Neural cell (in vitro differentiated cells): Measurements from ENCODE around the gene USP10.
A peak's percentile ranks its signal among the peaks of the same experiment; 100 is the strongest.

Experiments
- CTCF ChIP-seq: fragments of 450-650 bp; IDR thresholded peaks from 2 replicates; pipeline ENCODE4 v1.5.1; 2014; ENCODE audit warnings: antibody characterized with exemption, mild to moderate bottlenecking, moderate library complexity; ENCODE audit not compliant: poor library complexity, severe bottlenecking
- EP300 ChIP-seq: fragments of 450-650 bp; conservative IDR thresholded peaks from 2 replicates; pipeline ENCODE4 v1.6.1; 2014; ENCODE audit warnings: antibody characterized with exemption, mild to moderate bottlenecking, moderate library complexity; ENCODE audit not compliant: poor library complexity, severe bottlenecking
- EZH2 ChIP-seq: fragments of 200-600, 300-800 bp; shearing (Covaris generic), sonication (generic); IDR thresholded peaks from 2 replicates; pipeline ENCODE4 v1.6.1; 2014; ENCODE audit warnings: antibody characterized with exemption, low read length, borderline replicate concordance, mild to moderate bottlenecking; ENCODE audit not compliant: insufficient read depth, poor library complexity, severe bottlenecking
- MXI1 ChIP-seq: fragments of 450-650 bp; conservative IDR thresholded peaks from 2 replicates; pipeline ENCODE4 v1.6.1; 2014; ENCODE audit warnings: antibody characterized with exemption, mild to moderate bottlenecking; ENCODE audit not compliant: poor library complexity, severe bottlenecking
- POLR2AphosphoS5 ChIP-seq: IDR thresholded peaks from 2 replicates; pipeline ENCODE4 v1.6.1; 2012
- RAD21 ChIP-seq: fragments of 450-650 bp; conservative IDR thresholded peaks from 2 replicates; pipeline ENCODE4 v1.6.1; 2014; ENCODE audit warnings: antibody characterized with exemption, mild to moderate bottlenecking, moderate library complexity

GRCh38 chr16:84738255-84739038 lies 38.6 kb downstream of the USP10 start:
- peak; percentile 66 for TF ChIP-seq RAD21
- TF ChIP-seq MXI1, result no peak
- TF ChIP-seq CTCF, result peak; percentile 76
- TF ChIP-seq EZH2, result no peak
- TF ChIP-seq POLR2AphosphoS5, result no peak
- no peak for TF ChIP-seq EP300
